Left renal cortex interstitium (tissue), 4 donors: ENCODE data around the gene C1QL4. TPM values are rescaled to one million over a fixed set of nuclear protein-coding genes. Genes with fewer than 3 reads are reported as not detected.
"Not testable (repeated sequence)": the region's sequence is repeated elsewhere in the genome, so short reads cannot be mapped to it uniquely, and the experiment has no call there.

ENCODE experiments used
- DNase-seq, 4 donors: peaks; one replicate each; pipeline ENCODE4 v3.0.0-alpha.2; 2013; ENCODE audit warnings: low read depth in 4 of 4, low spot score in 2 of 4, missing footprints in 1 of 4
- polyA plus RNA-seq, 4 donors: library from polyadenylated mRNA; unstranded; fragments of 120-200 nt; gene quantifications; one replicate each; pipeline ENCODE4 v1.2.1, GENCODE V29; 2013; ENCODE audit not compliant: insufficient read length in 4 of 4

Gene C1QL4
- polyA plus RNA-seq, 4 donors = 1.1 to 2.7 (median 1.8) TPM

- no peak for DNase-seq
Observed at GRCh38 chr12:49334681-49335080, 2.3 kb downstream of the C1QL4 start.

DNA sequence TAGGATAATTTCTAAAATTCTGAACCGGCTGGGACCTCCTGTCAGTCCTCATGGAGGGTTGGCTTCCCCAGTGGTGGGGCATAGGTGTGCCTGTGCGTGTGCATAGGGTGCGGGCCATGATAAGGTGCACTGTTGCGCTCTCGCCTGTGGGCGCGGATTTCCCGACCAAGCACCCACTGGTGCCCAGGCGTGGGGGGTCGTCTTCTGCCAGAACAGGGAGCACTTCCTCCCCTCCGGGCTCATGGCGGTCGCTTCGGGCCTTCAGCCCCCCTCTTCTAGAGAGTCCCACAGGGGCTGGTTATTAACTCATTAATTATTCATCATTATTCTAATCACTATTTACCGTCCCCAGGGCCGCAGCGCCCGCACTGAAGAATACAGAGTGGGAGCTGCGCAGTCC is 2.8 kb downstream of the C1QL4 start:
- DNase-seq = no peak

GRCh38 chr12:49333778-49334177 is 3.2 kb downstream of the C1QL4 start:
- not testable (repeated sequence) for DNase-seq

- DNase-seq = no peak
Observed at GRCh38 chr12:49332891-49333371, 4.1 kb downstream of the C1QL4 start.

DNA sequence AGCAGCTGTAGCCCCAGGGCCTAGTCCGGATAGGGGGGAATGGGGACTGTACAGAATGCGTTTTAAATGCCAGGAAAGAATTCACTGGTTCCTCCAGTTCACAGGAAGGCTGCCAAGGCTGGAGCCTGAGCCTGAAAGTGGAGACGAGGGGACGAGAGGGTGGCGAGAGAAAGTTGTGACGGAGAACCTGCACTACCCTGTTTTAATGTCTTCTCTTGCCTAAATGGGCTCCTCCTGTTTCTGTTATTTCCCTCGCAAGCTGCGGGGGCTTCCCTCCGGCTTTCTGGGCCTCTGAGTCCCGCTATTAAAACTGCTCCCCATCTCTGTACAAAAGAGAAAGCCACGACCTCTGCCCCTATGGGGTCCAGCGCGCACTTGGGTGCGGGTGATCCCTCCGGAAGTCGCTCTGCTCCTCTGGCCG is 4.5 kb downstream of the C1QL4 start:
- no peak for DNase-seq

DNA sequence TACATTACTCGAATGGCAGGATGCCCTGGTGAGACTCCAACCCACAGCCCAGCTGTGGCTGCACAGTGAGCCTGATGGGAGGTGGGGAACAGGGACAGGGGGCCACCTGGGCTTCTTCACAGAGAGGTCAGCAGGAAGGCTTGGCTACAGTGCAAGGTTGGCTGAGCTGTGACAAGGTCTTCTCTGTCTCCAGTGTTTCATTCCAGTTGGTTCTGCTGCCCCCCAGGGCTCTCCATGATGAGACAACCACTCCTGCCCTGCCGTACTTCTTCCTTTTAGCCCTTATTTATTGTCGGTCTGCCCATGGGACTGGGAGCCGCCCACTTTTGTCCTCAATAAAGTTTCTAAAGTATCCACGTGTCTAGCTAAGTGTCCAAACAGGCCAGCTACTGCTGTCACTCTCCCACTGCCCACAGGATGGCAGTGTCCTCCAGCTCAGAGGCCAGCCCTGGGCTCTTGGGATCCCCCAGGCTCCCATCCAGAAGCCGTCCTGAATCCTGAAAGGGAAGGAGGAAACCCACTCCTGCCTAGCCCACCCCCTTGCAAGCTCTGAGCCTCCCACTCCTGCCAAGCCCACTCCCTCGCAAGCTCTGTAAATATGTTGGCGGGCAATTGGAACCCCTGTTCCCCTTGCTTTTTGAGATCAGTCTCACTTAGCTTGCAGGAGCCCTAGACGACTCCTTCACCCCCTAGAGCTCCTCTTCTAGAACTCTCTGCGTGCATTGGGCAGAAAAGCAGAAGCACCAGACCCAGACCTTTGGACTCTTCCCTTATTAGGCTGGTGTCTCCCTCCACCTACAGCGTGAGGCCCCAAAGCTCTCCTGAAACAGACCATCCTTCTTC is 5.4 kb downstream of the C1QL4 start:
- no peak for DNase-seq

DNA sequence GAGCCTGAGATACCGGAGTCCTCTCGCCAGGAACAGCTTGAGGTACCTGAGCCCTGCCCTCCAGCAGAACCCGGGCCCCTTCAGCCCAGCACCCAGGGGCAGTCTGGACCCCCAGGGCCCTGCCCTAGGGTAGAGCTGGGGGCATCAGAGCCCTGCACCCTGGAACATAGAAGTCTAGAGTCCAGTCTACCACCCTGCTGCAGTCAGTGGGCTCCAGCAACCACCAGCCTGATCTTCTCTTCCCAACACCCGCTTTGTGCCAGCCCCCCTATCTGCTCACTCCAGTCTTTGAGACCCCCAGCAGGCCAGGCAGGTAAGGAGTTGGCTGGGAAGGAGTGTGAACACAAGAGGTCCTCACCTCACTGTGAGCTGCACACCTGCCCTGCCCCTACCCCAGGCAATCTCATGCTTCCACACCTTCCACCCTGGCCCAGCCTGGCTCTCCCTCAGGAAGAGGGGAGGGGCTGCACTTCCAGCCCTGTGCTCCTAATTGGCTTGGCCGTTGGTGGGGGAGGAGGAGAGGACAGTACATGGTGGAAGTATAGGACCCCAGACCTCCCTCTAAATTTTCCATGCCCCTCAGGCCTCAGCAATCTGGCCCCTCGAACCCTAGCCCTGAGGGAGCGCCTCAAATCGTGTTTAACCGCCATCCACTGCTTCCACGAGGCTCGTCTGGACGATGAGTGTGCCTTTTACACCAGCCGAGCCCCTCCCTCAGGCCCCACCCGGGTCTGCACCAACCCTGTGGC is 6.2 kb downstream of the C1QL4 start:
- no peak for DNase-seq

- DNase-seq = no peak
Observed at GRCh38 chr12:49330032-49330619, 6.9 kb downstream of the C1QL4 start.

- no peak for DNase-seq
Observed at GRCh38 chr12:49328816-49329215, 8.2 kb downstream of the C1QL4 start.

DNA sequence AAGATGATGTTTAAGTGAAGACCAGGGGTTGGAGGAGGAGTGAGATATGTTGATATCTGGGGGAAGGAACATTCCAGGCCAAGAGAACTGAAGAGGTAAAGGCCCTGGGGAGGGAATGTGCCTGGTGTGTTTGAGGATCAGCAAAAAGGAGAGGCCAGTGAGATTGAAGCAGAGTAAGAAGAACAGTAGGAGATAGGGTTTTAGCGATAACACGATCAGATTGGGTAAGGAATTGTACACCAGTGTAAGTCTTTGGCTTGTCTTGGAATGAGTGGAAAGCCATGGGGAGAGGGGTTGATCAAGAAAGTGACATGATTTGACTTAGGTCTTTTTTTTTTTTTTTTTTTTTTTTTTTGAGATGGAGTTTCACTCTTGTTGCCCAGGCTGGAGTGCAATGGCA is 9.1 kb downstream of the C1QL4 start:
- DNase-seq = no peak

- DNase-seq = no peak
Observed at GRCh38 chr12:49327368-49327767, 9.6 kb downstream of the C1QL4 start.

DNA sequence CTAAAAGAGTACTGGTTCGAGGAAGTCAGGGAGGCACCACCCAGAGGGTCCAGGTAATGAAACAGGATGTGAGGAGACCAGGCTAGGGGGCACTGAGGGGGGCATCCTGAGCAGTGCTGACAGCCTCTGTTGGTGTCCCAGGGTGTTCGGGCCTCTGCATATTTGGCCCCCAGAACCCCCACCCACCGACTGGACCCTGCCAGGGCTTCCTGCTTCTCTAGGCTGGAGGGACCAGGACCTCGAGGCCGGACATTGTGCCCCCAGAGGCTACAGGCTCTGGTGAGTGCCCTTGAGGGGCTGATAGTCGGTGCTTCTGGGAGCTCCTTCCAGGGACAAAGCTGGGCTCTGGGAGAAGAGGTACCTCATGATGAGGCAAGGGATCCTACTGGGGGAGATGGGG is 11.4 kb downstream of the C1QL4 start:
- no peak for DNase-seq

GRCh38 chr12:49323524-49324097 is 13.4 kb downstream of the C1QL4 start:
- no peak for DNase-seq

DNA sequence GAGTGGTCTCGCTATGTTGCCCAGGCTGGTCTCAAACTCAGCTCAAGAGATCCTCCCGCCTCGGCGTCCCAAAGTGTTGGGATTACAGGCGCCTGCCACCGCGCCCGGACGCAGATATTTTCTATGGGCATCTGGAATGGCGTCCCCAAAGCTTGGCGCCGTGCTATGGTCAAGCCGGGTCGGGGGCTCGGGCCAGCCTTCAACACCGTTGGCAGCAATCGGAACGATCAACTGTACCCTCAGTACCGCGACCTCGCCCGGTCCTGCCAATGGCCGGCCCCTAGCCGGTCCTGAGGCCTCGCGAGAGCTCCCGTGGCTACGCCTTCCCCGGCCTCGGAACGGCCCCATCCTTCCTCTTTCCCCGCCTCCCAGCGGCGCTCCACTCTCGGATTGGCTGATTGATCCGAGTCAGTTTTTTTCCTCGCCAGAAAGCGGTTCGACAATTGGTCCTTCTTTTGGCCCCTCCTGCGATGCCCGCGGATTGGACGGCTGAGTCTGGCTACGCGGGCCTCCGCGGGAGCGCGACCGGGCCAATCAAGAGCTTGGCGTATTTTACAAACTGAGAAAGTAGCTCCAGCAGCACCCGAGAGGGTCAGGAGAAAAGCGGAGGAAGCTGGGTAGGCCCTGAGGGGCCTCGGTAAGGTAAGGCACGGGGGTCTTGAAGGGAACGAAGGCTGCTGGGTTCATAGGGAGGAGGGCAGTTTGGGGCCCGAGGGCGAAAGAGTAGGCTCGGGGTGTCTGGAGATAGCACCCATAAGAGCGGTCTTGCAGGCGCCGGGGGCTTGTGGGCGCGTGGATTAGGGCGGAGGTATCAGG is 14.1 kb downstream of the C1QL4 start, which contains the start of gene TROAP:
Gene TROAP (plus strand): TSS at position 548 of the 816 bp plus-strand sequence. CDS start 354 bp downstream, outside the sequence.
- DNase-seq = peak; percentile 94 to 99 (median 98)

GRCh38 chr12:49322367-49322707 is 14.7 kb downstream of the C1QL4 start:
- no peak for DNase-seq

DNA sequence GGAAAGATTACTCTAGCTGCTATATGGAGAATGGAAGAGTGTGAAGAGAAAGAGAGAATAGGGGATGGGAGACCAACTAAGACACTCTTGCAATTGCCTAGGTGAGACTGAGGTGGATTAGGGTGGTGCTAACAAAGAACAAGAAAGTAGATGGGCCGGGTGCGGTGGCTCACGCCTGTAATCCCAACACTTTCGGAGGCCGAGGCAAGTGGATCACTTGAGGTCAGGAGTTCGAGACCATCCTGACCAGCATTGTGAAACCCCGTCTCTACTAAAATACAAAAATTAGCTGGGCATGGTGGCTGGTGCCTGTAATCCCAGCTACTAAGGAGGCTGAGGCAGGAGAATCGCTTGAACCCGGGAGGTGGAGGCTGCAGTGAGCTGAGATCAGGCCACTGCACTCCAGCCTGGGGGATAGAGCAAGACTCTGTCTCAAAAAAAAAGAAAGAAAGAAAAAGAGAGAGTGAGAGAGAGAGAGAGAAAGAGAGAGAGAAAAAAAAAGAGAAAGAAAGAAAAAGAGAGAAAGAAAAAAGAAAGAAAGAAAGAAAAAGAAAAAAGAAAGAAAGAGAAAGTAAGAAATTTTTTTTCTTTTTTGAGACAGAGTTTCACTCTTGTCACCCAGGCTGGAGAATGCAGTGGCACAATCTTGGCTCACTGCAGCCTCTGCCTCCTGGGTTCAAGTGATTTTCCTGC is 16.4 kb downstream of the C1QL4 start:
- not testable (repeated sequence) for DNase-seq

DNA sequence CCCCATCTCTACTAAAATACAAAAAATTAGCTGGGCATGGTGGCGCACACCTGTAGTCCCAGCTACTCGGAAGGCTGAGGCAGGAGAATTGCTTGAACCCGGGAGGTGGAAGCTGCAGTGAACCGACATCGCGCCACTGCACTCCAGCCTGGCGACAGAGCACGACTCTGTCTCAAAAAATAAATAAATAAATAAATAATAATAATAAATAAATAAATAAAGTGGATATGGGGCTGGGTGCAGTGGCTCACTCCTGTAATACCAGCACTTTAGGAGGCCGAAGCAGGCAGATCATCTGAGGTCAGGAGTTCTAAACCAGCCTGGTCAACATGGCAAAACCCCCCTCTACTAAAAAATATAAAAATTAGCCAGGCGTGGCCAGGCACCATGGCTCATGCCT is 19.9 kb downstream of the C1QL4 start:
- not testable (repeated sequence) for DNase-seq

GRCh38 chr12:49314811-49315210 is 22.2 kb downstream of the C1QL4 start:
- no peak for DNase-seq

GRCh38 chr12:49310451-49311000 is 26.5 kb downstream of the C1QL4 start:
- not testable (repeated sequence) for DNase-seq
